Astrocyte of the spinal cord (primary cell): ENCODE results near the gene ALG10B.
"Not testable (repeated sequence)": the region's sequence is repeated elsewhere in the genome, so short reads cannot be mapped to it uniquely, and the experiment has no call there.

Source experiments
- DNase-seq: peaks from one replicate; pipeline ENCODE4 v3.0.0; 2011; ENCODE audit warnings: low read depth, low spot score
- H3K4me3 ChIP-seq: 2 replicates; pipeline ENCODE4 v1.5.1; 2011; ENCODE audit warnings: low read depth, mild to moderate bottlenecking, low read length, moderate library complexity
- CTCF ChIP-seq: IDR thresholded peaks from 2 replicates; pipeline ENCODE4 v1.5.1; 2012; ENCODE audit warnings: low read depth, mild to moderate bottlenecking, low read length, inconsistent platforms
- in situ Hi-C: cut with HindIII; loops from 2 replicates; pipeline ENCODE4 v1.10.0; 2017; ENCODE audit warnings: low sequenced_read_pairs

The ALG10B gene

GRCh38 chr12:38291160-38291559, 25.4 kb upstream of the ALG10B start:
- no peak overlapping the region for H3K4me3 ChIP-seq
- TF ChIP-seq CTCF: no peak
- DNase-seq: no peak
- in situ Hi-C loops: no loop called here

GRCh38 chr12:38302972-38303371, 13.6 kb upstream of the ALG10B start:
- DNase-seq, H3K4me3 ChIP-seq, in situ Hi-C loops: not testable (repeated sequence)

- in situ Hi-C loops, DNase-seq, H3K4me3 ChIP-seq: not testable (repeated sequence)
These were observed 5.4 kb downstream of the ALG10B start for GRCh38 chr12:38321966-38322365.

- no peak for DNase-seq
- no peak for TF ChIP-seq CTCF
- H3K4me3 ChIP-seq: no peak overlapping the region
- in situ Hi-C loops: no loop called here
These were observed 8.3 kb downstream of the ALG10B start for GRCh38 chr12:38324912-38325311.

GRCh38 chr12:38327356-38327755, 10.8 kb downstream of the ALG10B start:
- H3K4me3 ChIP-seq: no peak overlapping the region
- in situ Hi-C loops: no loop called here
- no peak for TF ChIP-seq CTCF
- DNase-seq: no peak

GRCh38 chr12:38328306-38328895, 11.8 kb downstream of the ALG10B start:
- DNase-seq: peak; percentile 40
- TF ChIP-seq CTCF: peak; percentile 38
- in situ Hi-C loops: no loop called here
- H3K4me3 ChIP-seq: no peak overlapping the region

GRCh38 chr12:38330414-38330813, 13.8 kb downstream of the ALG10B start:
- H3K4me3 ChIP-seq, in situ Hi-C loops: not testable (repeated sequence)

GRCh38 chr12:38332814-38333213, 16.2 kb downstream of the ALG10B start:
- TF ChIP-seq CTCF: no peak
- H3K4me3 ChIP-seq: no peak overlapping the region
- in situ Hi-C loops: no loop called here
- DNase-seq: no peak

More at GRCh38 chr12:38330414-38330813, 13.8 kb downstream of the ALG10B start:
- DNase-seq: not testable (repeated sequence)
